HS-27A (cell line): ENCODE results near the gene FBXL15.

Source experiments
- DNase-seq: peaks from one replicate; pipeline ENCODE4 v3.0.0-alpha.2; 2012; ENCODE audit warnings: low read depth, missing footprints

Gene FBXL15

DNA sequence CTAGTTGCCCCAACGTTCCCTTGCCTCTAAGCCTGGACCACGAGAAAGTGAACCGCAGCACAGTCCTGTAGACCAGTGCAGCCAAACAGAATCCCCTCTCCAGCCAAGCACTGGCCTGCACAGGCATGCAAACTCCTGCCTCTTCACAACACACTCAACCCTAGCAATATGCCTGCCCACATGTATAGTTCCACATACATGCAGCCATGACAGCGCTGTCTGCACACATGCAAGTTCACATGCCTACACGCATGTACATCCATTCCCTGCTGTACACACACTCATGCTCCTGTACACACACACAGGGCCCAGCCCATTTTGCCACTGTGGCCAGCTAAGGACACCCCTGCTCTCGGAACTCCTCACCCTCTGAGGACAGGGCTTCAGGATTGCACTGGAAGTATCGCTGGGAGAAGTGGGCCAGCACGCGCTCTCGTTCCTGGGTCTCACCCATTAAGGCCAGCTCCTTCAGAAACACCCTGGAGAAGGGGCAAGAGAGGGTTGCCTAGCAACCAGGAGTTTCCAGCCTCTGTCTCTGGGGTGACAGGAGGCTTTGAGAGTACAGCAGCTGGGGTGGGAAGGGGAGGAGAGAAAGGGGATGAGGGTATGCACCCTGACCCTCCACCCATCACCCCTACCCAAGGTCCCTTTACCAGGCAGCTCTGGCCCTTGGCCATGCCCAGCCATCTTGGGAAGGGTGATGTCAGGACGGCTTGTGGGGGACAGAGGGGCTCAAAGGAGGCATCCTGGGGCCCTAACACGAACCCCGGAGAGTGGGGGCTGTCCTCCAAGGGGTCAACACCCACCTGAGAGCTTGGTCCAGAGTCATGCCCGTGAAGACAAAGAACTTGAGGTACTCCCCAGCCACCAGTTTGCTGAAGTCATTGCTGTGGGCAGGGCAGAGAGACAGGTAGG is 9.0 kb upstream of the FBXL15 start:
- DNase-seq = no peak

- DNase-seq = no peak
Observed at GRCh38 chr10:102412293-102412692, 8.3 kb upstream of the FBXL15 start.

DNA sequence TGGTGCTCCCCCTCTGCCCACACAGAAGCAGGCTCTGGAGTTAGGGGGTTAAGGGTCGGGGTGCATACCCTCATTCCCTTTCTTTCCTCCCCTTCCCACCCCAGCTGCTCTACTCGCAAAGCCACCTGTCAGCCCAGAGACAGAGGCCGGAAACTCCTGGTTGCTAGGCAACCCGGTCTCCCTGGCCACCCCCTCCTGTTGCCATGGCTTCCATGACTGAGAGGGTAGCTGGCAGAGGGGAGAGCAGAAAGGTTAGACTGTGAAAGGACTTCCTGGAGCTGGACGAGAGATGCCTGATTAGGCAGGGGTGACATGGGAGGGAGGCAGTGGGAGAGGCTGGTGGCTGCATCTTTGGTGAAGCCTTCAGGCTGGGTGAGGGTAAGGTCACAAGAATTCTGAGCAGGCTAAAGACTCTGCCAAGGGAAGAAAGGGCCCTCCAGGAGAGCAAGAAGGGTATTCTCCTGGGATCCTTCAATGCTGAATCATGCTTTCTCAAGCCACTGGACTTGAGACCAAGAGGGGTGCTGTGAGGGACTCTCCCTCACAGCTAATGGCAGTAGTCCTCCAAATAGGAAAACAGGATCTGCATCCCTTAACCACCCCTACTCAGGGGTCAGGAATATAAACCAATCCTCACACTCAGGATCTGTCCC is 7.5 kb upstream of the FBXL15 start:
- DNase-seq = no peak

DNA sequence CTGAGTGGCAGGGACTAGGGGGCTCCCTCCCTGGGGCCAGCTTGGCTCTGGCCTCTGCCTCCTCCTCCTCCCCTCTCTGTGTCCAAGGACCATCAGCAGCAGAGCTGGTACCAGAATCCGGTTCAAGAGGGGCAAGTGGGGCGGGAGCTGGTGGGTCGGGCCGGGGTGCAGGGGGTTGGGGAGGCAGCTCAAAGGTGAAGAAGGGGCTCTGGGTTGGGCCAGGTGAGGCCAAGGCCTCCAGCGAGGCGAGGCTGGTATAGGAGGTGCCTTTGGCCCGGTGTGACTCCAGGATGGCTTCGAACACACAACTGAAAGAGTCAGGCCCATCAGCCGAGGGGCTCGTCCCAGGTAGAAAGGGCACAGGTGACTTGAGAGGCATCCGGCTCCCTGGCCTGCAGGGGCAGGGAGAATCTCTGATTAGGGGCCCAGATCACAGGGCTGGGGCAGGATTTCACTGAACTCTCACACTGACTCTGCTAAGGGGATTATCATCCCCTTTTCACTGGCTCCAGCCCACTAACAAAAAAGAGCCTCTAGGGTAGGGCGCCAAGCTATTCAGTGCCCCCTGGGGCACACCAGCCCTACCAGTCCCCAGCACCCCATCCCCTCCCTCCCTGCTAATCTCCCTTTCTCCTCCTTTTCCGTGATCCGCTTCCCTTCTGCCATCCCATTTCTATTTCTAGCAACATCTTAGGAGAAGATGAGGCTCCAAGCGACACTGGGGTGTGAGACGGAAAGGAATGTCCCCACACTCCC is 6.7 kb upstream of the FBXL15 start:
- DNase-seq = no peak

DNA sequence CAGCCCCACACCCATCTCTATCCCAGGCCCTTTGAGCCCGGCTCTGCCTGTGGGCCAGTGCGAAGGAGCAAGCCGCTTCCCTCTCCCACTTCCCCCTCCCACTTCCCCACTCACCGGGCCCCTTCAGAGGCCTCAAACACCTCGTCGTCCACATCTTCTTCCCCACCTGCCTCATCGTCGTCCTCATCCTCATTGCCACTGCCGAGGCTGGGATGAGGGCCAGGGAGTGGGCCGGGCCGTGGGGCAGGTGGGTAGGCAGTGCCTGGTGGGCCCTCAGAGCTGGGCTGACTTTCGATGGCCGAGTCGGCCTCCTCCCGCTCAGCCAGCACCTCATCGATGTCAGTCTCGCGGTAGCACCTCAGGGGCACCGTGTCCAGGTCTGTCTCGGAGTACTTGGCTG is 5.9 kb upstream of the FBXL15 start:
- no peak for DNase-seq

DNA sequence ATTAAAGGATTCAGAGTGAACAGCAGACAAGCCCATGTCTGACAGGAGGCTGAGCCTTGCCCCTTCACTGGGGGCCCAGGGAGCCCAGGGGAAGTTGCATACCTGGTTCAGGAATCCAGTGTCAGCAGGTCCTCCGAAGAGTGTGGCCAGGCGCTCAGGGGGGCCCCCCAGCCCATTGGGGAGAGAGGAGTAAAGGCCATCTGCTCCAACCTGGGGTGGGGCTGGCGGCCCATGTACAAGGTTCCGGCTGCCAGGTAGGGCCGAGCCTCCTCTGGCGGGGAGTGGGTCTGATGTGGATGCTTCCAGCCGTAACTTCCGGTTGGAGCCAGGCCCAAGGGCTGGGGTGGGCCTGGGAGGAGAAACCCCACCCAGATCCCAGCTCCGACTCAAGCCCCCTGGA is 4.4 kb upstream of the FBXL15 start:
- DNase-seq = no peak

DNA sequence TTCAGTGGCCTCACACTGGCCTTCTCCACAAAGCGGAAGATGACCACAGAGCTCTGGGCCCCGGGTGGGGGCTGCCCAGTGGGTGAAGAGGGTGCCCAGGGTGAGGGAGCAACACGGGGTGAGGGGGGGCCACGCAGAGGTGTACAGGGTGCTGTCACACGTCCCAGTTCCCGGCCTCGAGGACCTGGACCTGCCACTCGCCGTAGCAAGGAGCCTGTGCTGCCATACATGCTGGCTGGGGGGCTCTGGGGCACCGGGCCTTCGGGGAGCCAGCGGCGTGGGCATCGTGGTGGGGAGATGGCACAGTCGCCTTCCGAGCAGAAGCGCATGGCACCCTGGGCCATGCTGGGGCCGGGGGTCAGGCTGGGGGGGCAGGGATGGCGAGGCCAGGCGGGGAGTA is 3.9 kb upstream of the FBXL15 start:
- DNase-seq = no peak

DNA sequence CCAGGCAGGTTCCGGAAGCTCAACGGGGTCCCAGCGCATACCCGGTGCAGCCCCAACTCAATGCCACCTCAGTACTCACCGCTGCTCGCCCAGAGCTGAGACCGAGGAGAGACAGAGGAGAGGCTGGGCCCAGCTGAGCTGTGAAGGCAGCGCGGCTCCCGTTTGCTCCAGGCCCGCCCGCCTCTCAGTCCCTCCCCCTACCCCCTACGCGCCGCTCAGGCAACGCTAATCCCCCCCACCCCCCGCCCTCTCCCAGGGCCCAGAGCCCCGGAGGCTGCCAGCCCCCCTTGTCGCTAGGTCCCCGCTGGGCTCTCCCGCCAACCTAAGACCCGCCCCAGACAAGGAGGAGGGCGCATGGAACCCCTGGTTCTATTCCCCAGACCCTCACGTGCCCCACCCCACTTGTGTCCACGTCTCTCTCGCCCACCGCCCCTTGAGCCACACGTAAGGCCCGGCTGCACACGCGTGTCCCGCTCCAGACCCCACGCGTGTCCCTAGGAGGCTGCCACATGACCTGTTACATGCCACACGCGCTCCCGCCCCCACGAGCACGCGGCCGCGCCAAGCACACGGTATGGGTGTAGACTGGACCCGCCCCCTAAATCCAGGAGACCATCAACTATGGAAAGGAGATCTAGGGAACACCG is 1.9 kb upstream of the FBXL15 start, which contains the start of gene PSD:
Gene PSD (minus strand): TSS at position 164 of the 647 bp plus-strand sequence. CDS start 1,747 bp downstream, outside the sequence.
- DNase-seq = no peak

GRCh38 chr10:102419269-102420180 is 1.1 kb upstream of the FBXL15 start:
- DNase-seq = no peak

GRCh38 chr10:102420181-102420713 is 389 bp upstream of the FBXL15 start:
- DNase-seq = no peak

- DNase-seq = no peak
Observed at GRCh38 chr10:102421507-102421756, 796 bp downstream of the FBXL15 start.

DNA sequence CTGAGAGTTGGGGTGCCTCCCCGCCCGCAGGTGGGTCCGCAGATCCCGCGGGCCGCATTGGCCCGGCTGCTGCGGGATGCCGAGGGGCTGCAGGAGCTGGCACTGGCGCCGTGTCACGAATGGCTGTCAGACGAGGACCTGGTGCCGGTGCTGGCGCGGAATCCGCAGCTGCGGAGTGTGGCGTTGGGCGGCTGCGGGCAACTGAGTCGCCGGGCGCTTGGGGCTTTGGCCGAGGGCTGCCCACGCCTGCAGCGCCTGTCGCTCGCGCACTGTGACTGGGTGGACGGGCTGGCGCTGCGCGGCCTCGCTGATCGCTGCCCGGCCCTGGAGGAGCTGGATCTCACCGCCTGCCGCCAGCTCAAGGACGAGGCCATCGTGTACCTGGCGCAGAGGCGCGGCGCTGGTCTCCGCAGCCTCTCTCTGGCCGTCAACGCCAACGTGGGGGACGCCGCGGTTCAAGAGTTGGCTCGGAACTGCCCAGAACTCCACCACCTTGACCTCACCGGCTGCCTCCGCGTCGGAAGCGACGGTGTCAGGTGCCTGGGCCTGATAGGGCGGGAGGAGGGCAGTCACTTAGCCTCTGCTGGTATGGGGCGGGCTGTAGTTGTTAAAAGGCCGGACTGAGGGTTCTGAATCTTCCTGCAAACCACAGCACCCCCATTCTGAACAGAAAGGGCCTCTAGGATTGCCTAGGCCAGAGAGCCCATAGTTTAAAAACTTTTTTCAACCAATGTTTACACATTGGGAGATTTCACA is 1.3 kb downstream of the FBXL15 start:
- no peak for DNase-seq

DNA sequence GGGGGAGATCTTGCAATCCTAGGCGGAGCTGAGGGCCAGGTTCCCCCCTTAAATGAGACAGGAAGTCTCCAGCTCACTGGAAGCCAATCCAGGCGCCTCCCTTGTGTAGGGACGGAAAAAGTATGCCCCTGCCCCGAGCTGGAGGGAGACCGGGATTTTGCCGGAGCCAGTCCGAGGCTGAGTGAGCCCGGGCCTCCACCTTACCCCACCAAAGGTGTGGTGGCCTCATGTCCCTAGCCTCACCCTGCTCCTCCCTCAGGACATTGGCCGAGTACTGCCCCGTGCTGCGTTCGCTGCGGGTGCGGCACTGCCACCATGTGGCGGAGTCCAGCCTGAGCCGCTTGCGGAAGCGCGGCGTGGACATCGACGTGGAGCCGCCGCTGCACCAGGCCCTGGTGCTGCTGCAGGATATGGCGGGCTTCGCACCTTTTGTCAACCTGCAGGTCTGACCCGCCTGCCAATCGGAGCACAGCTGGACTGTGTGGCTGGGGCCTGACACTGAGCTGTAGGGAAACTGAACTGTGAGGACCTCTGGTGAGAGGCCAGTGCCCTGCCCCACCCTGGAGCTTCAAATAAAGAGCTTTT is 2.0 kb downstream of the FBXL15 start:
- DNase-seq = no peak

GRCh38 chr10:102423372-102423968 is 2.8 kb downstream of the FBXL15 start:
- no peak for DNase-seq

DNA sequence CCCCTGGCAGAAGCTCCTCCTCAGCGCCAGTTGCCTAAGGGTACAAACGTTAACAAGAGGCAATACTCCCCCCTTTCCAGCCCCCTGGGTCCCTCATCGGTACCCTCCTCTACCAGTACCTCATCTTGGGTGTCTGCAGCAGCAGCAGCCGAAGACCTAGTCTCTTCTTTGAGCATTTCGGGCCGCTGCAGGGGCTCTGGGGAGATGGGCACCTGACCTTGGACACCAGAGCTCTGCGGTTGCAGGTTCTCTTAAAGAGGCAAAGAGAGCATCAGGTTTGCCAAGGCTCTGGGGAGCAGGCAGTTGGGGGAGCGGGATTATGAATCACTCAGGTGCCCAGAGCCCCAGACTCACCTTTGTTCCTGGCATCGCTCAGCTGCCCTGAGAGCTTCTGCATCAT is 3.5 kb downstream of the FBXL15 start:
- no peak for DNase-seq

DNA sequence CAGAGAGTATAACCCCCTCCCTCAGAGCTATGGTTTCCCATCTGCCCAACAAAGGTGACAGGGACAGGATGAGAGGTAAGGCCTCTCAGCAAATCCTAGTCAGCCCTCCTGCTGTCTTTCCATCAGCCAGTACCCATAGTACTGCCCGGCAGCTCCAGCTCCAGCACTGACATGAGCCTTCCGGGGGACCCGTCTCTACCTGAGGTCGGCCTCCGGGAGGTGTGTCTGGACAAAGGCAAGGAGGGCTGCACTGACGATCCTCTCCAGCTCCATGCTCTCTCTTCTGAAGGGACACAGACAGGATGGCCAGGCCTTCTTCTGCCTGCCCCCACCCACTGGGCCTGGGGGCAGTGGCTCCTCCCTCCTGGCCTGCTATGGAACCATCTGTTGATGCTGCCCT is 4.3 kb downstream of the FBXL15 start:
- DNase-seq = no peak

GRCh38 chr10:102425444-102425843 is 4.8 kb downstream of the FBXL15 start:
- no peak for DNase-seq

DNA sequence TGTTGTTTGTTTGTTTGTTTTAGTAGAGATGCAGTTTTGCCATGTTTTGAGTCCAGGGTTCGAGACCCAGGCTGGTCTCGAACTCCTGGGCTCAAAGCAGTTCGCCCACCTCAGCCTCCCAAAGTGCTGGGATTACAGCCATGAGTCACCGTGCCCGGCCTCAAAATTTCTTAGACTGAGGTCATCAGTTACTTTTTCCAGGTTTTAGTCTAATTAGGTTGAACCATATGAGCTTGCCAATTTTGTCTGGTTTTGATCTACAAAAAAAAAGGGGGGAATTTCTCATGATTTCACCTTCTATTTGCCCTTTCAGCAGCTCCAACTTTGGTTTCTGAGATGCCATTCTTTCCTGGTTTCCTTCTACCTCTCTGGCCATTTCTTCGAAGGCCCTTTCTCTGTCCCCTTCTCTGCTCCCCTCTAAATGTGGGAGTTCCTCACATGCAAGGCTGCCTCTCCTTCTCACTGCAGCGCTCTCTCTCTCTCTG is 6.2 kb downstream of the FBXL15 start:
- no peak for DNase-seq

GRCh38 chr10:102429468-102429867 is 8.8 kb downstream of the FBXL15 start:
- DNase-seq = no peak
